C4-2B (cell line): ENCODE data around the gene PCGF2.

Experiments
- ZFX ChIP-seq: fragments of 450-650 bp; IDR thresholded peaks from 2 replicates; pipeline ENCODE4 v1.6.1; 2017
- TF ChIP-seq, protein P1 (sequence below): fragments of 450-650 bp; conservative IDR thresholded peaks from 2 replicates; pipeline ENCODE4 v1.5.1; 2017; ENCODE audit warnings: mild to moderate bottlenecking

- TF ChIP-seq, protein P1, sequence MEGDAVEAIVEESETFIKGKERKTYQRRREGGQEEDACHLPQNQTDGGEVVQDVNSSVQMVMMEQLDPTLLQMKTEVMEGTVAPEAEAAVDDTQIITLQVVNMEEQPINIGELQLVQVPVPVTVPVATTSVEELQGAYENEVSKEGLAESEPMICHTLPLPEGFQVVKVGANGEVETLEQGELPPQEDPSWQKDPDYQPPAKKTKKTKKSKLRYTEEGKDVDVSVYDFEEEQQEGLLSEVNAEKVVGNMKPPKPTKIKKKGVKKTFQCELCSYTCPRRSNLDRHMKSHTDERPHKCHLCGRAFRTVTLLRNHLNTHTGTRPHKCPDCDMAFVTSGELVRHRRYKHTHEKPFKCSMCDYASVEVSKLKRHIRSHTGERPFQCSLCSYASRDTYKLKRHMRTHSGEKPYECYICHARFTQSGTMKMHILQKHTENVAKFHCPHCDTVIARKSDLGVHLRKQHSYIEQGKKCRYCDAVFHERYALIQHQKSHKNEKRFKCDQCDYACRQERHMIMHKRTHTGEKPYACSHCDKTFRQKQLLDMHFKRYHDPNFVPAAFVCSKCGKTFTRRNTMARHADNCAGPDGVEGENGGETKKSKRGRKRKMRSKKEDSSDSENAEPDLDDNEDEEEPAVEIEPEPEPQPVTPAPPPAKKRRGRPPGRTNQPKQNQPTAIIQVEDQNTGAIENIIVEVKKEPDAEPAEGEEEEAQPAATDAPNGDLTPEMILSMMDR = no peak
- TF ChIP-seq ZFX = no peak
Observed at GRCh38 chr17:38789185-38789584, 41.0 kb upstream of the PCGF2 start.
